HepG2 (cell line): ENCODE results near the gene HIVEP2. TPM values are rescaled to one million over a fixed set of nuclear protein-coding genes. Genes with fewer than 3 reads are reported as not detected.

Experiments
- CENPX ChIP-seq: sonication (generic); formaldehyde crosslinking; IDR thresholded peaks from 2 replicates; pipeline ENCODE4 v1.9.0; 2021; ENCODE audit warnings: mild to moderate bottlenecking, missing genetic modification reagents, moderate library complexity
- JARID2 ChIP-seq: sonication (generic); formaldehyde crosslinking; IDR thresholded peaks from 2 replicates; pipeline ENCODE4 v1.8.1; 2023; ENCODE audit warnings: missing genetic modification reagents, inconsistent platforms; ENCODE audit not compliant: insufficient replicate concordance
- SMAD9 ChIP-seq: sonication (generic); formaldehyde crosslinking; IDR thresholded peaks from 2 replicates; pipeline ENCODE4 v1.5.1; 2020; ENCODE audit warnings: mild to moderate bottlenecking, missing genetic modification reagents
- SRY ChIP-seq: sonication (generic); formaldehyde crosslinking; IDR thresholded peaks from 2 replicates; pipeline ENCODE4 v1.8.0; 2022; ENCODE audit warnings: mild to moderate bottlenecking, missing genetic modification reagents
- TEAD3 ChIP-seq: optimal IDR thresholded peaks from 2 replicates; pipeline ENCODE3; 2016; ENCODE audit warnings: borderline replicate concordance
- ZBTB42 ChIP-seq: sonication (generic); formaldehyde crosslinking; IDR thresholded peaks from 2 replicates; pipeline ENCODE4 v1.5.0; 2020; ENCODE audit warnings: mild to moderate bottlenecking, missing genetic modification reagents
- ZFX ChIP-seq: sonication (generic); formaldehyde crosslinking; IDR thresholded peaks from 2 replicates; pipeline ENCODE4 v1.4.0; 2020; ENCODE audit warnings: mild to moderate bottlenecking, low read depth, missing genetic modification reagents, moderate library complexity
- ZFY ChIP-seq: sonication (generic); formaldehyde crosslinking; IDR thresholded peaks from 2 replicates; pipeline ENCODE4 v1.4.0; 2020; ENCODE audit warnings: missing genetic modification reagents
- ZNF761 ChIP-seq: sonication (generic); formaldehyde crosslinking; conservative IDR thresholded peaks from 2 replicates; pipeline ENCODE4 v1.4.0; 2020; ENCODE audit warnings: mild to moderate bottlenecking, missing genetic modification reagents
- polyA plus RNA-seq, 8 experiments: library from polyadenylated mRNA; depleted of rRNA in 3 of 8; stranded (reverse) in 7 of 8; unstranded in 1 of 8; fragments of >200 nt; fragmentation: Illumina TruSeq in 4 of 8; extraction: Trizol in 4 of 8; gene quantifications; 2 replicates each; pipeline versions ENCODE4 v1.2.1 to v1.2.3, GENCODE V29; 2011 to 2016; ENCODE audit warnings: low read depth in 4 of 8, missing spikeins in 1 of 8, mixed read lengths in 1 of 8; ENCODE audit not compliant: insufficient read depth in 1 of 8
- total RNA-seq, 5 experiments: library from RNA; depleted of rRNA; stranded (reverse); fragments of >200 nt; fragmentation: Illumina TruSeq; extraction: Trizol; gene quantifications; 2 replicates each; pipeline ENCODE4 v1.2.3, GENCODE V29; 2016; ENCODE audit warnings: low read depth in 1 of 5
- TF ChIP-seq, protein P1 (sequence below): sonication (generic); formaldehyde crosslinking; IDR thresholded peaks from 2 replicates; pipeline ENCODE4 v1.5.1; 2020; ENCODE audit warnings: missing genetic modification reagents, mild to moderate bottlenecking, borderline replicate concordance
- TF ChIP-seq, protein P2 (sequence below): sonication (generic); formaldehyde crosslinking; IDR thresholded peaks from 2 replicates; pipeline ENCODE4 v1.4.0; 2020; ENCODE audit warnings: mild to moderate bottlenecking, missing genetic modification reagents

Gene HIVEP2
- total and polyA plus RNA-seq, 2 of the 13 experiments (the other 11 are each of a cell fraction or from before 2014, with no cell fraction given) = 3.4 to 12.9 TPM

DNA sequence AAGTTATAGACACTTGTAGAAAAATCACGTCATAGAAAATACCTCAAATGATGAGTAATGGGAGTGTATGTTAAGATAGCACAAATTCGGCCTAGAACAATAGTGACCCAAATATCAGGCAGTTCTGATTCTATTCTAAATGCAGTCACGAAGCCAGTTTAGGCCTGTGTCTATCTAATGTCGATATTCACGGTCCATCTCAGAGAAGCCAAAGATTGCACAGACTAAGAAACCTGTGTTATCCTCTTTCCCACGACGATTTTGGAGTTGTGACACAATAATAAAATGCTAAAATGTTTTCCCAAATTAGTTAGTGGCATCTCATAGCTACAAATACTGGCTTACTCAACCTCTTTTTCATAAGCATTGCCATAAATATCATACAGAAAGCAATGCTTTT is 4.0 kb downstream of the HIVEP2 start (continued):
- TF ChIP-seq, protein P1, sequence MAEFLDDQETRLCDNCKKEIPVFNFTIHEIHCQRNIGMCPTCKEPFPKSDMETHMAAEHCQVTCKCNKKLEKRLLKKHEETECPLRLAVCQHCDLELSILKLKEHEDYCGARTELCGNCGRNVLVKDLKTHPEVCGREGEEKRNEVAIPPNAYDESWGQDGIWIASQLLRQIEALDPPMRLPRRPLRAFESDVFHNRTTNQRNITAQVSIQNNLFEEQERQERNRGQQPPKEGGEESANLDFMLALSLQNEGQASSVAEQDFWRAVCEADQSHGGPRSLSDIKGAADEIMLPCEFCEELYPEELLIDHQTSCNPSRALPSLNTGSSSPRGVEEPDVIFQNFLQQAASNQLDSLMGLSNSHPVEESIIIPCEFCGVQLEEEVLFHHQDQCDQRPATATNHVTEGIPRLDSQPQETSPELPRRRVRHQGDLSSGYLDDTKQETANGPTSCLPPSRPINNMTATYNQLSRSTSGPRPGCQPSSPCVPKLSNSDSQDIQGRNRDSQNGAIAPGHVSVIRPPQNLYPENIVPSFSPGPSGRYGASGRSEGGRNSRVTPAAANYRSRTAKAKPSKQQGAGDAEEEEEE = no peak
- TF ChIP-seq ZNF761 (CRISPR knock-in tag) (no peak), SRY (CRISPR knock-in tag) (no peak), ZFY (CRISPR knock-in tag) (no peak), ZFX (CRISPR knock-in tag) (no peak), ZBTB42 (CRISPR knock-in tag) (no peak), SMAD9 (CRISPR knock-in tag) (no peak), CENPX (no peak), JARID2 (no peak), TEAD3 (CRISPR knock-in tag) (no peak)
- TF ChIP-seq, protein P2, sequence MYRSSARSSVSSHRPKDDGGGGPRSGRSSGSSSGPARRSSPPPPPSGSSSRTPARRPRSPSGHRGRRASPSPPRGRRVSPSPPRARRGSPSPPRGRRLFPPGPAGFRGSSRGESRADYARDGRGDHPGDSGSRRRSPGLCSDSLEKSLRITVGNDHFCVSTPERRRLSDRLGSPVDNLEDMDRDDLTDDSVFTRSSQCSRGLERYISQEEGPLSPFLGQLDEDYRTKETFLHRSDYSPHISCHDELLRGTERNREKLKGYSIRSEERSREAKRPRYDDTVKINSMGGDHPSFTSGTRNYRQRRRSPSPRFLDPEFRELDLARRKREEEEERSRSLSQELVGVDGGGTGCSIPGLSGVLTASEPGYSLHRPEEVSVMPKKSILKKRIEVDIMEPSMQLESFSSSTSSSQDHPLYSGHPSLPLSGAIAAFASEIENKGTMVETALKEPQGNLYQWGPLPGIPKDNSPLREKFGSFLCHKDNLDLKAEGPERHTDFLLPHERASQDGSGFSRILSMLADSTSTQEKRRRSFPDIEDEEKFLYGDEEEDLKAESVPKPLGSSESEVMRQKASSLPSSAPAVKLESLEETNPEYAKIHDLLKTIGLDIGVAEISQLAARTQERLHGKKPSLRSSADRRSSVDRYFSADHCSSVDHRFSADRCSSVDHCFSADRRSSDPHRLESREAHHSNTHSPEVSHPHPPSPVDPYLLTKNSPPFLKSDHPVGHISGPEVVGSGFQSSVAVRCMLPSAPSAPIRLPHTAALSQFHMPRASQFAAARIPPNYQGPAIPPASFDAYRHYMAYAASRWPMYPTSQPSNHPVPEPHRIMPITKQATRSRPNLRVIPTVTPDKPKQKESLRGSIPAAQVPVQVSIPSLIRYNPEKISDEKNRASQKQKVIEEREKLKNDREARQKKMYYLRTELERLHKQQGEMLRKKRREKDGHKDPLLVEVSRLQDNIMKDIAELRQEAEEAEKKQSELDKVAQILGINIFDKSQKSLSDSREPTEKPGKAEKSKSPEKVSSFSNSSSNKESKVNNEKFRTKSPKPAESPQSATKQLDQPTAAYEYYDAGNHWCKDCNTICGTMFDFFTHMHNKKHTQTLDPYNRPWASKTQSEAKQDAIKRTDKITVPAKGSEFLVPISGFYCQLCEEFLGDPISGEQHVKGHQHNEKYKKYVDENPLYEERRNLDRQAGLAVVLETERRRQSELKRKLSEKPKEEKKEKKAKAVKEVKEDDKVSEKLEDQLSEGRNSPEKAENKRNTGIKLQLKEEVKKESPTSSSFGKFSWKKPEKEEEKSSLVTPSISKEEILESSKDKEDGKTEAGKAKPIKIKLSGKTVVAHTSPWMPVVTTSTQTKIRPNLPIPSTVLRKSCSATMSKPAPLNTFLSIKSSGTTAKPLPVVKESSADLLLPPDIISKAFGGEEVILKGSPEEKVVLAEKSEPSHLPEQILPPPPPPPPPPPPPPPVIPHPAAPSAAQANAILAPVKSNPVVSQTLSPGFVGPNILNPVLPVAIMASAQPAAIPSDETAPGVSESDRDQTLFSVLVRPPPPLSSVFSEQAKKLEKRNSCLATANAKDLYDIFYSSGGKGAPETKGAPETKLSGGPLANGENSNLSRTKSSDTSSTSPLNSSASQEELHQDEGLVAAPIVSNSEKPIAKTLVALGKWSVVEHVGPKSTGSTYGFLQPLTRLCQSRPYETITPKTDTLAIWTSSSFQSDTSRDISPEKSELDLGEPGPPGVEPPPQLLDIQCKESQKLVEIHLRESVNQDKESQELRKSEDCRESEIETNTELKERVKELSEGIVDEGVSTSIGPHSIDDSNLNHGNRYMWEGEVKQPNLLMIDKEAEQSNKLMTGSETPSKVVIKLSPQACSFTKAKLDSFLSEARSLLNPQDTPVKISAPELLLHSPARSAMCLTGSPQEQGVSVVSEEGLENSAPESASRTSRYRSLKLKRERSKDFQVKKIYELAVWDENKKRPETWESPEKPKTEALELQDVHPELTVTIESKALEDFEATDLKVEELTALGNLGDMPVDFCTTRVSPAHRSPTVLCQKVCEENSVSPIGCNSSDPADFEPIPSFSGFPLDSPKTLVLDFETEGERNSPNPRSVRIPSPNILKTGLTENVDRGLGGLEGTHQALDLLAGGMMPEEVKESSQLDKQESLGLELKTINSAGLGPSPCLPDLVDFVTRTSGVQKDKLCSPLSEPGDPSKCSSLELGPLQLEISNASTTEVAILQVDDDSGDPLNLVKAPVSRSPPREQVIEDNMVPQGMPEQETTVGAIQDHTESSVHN (CRISPR knock-in tag) = no peak
